Measurements from ENCODE around the gene MTURN. TPM values are rescaled to one million over a fixed set of nuclear protein-coding genes. Genes with fewer than 3 reads are reported as not detected.

The MTURN gene
- polyA plus RNA-seq, 1 donor (not counting 4 experiments of a cell fraction or from before 2014, with no cell fraction given): 10.8 TPM

- TF ChIP-seq EZH2 (IDR thresholded peaks at IDR 0.05; ENCODE audit: low read length) (no peak), CTCF (optimal IDR thresholded peaks at IDR 0.05 in 1 of 3, IDR thresholded peaks at IDR 0.05 in 1 of 3, conservative IDR thresholded peaks at IDR 0.05 in 1 of 3; ENCODE audit: extremely low read depth in 1 of 3, insufficient read depth in 2 of 3, low read length in 3 of 3) (no peak)
- no peaks in the 10 kb centered on the region for H3K9me1 ChIP-seq (ENCODE audit: control insufficient read depth, extremely low read depth, insufficient read depth, low read length)
- H3K9ac ChIP-seq (ENCODE audit: control insufficient read depth, extremely low read depth, insufficient read depth, low read length): no peak overlapping the region
- FAIRE-seq (no peak), DNase-seq (ENCODE audit: low read depth, low spot score) (no peak)
- no peak overlapping the region for H3K27ac ChIP-seq (ENCODE audit: control insufficient read depth, insufficient read depth, low read length)
- no peak overlapping the region for H2AFZ ChIP-seq (ENCODE audit: control insufficient read depth, low read length)
- H3K4me1 ChIP-seq (ENCODE audit: control insufficient read depth, extremely low read depth, insufficient read depth, low read length): peaks cover 39% of the 10 kb centered on the region
- no peaks in the 10 kb centered on the region for H3K36me3 ChIP-seq (ENCODE audit: control insufficient read depth in 2 of 2, extremely low read depth in 1 of 2, insufficient read depth in 2 of 2, low read length in 2 of 2)
- no peaks in the 10 kb centered on the region for H4K20me1 ChIP-seq (ENCODE audit: control insufficient read depth, extremely low read depth, insufficient read depth, low read length)
- no peaks in the 10 kb centered on the region for H3K9me3 ChIP-seq (ENCODE audit: control insufficient read depth, low read depth, low read length)
- no peaks in the 10 kb centered on the region for H3K27me3 ChIP-seq (ENCODE audit: control insufficient read depth, extremely low read depth, insufficient read depth, low read length)
- H3K4me3 ChIP-seq (ENCODE audit: control insufficient read depth in 2 of 3, extremely low read depth in 1 of 3, insufficient read depth in 2 of 3, low read depth in 1 of 3, low read length in 3 of 3): no peak overlapping the region
- H3K79me2 ChIP-seq (ENCODE audit: control insufficient read depth, insufficient read depth, low read length): peaks cover 2% of the 10 kb centered on the region
- dilution Hi-C loops (cut with MboI; ENCODE audit: extremely low pct_ligation_motif_present, low sequenced_read_pairs): no loop called here
- no peak overlapping the region for H3K4me2 ChIP-seq (ENCODE audit: control insufficient read depth, extremely low read depth, insufficient read depth, low read depth, low read length)
Observed at GRCh38 chr7:30147223-30147622, 12.4 kb downstream of the MTURN start.

- Histone ChIP-seq H3K4me2 (ENCODE audit: control insufficient read depth, extremely low read depth, insufficient read depth, low read depth, low read length) (no peak overlapping the region), H3K4me1 (ENCODE audit: control insufficient read depth, extremely low read depth, insufficient read depth, low read length) (peaks cover 33% of the 10 kb centered on the region), H3K27me3 (ENCODE audit: control insufficient read depth, extremely low read depth, insufficient read depth, low read length) (no peaks in the 10 kb centered on the region), H3K4me3 (ENCODE audit: control insufficient read depth in 2 of 3, extremely low read depth in 1 of 3, insufficient read depth in 2 of 3, low read depth in 1 of 3, low read length in 3 of 3) (no peak overlapping the region), H3K9me3 (ENCODE audit: control insufficient read depth, low read depth, low read length) (no peaks in the 10 kb centered on the region), H3K27ac (ENCODE audit: control insufficient read depth, insufficient read depth, low read length) (no peak overlapping the region), H4K20me1 (ENCODE audit: control insufficient read depth, extremely low read depth, insufficient read depth, low read length) (no peaks in the 10 kb centered on the region), H2AFZ (ENCODE audit: control insufficient read depth, low read length) (no peak overlapping the region), H3K79me2 (ENCODE audit: control insufficient read depth, insufficient read depth, low read length) (peaks cover 2% of the 10 kb centered on the region), H3K9ac (ENCODE audit: control insufficient read depth, extremely low read depth, insufficient read depth, low read length) (no peak overlapping the region), H3K9me1 (ENCODE audit: control insufficient read depth, extremely low read depth, insufficient read depth, low read length) (no peaks in the 10 kb centered on the region), H3K36me3 (ENCODE audit: control insufficient read depth in 2 of 2, extremely low read depth in 1 of 2, insufficient read depth in 2 of 2, low read length in 2 of 2) (no peaks in the 10 kb centered on the region)
- no peak for FAIRE-seq
- no peak for TF ChIP-seq EZH2 (IDR thresholded peaks at IDR 0.05; ENCODE audit: low read length)
- no peak for TF ChIP-seq CTCF (optimal IDR thresholded peaks at IDR 0.05 in 1 of 3, IDR thresholded peaks at IDR 0.05 in 1 of 3, conservative IDR thresholded peaks at IDR 0.05 in 1 of 3; ENCODE audit: extremely low read depth in 1 of 3, insufficient read depth in 2 of 3, low read length in 3 of 3)
- no peak for DNase-seq (ENCODE audit: low read depth, low spot score)
- dilution Hi-C loops (cut with MboI; ENCODE audit: extremely low pct_ligation_motif_present, low sequenced_read_pairs): no loop called here
Observed at GRCh38 chr7:30147785-30148184, 13.0 kb downstream of the MTURN start.
